Anterior cingulate cortex (tissue), 58 donors: ENCODE data around the gene LOXHD1.

ENCODE experiments used
- DNase-seq, 58 donors: peaks; one replicate each; lab custom pipeline; 2025; lab: John Stamatoyannopoulos, UW

LOXHD1 gene

DNA sequence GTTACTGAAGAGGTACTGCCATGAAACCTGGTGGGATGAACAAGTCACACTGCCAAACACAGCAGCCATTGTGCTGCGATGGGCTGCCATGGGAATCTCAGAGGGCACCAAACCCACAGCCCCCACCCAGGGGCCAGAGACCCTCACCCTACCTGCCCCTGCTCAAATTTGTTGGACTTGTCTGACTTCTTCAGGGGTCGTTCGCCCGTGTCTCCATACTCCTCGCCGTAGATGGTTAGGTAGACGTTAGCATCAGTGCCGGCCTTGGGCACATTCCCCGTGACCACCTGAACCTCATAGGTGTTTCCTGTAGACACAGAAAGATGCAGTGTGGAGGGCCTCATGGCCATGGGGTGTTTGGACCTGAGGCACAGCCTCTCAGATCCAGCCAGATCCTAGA lies 97.7 kb downstream of the LOXHD1 start:
- DNase-seq, result no peak

DNA sequence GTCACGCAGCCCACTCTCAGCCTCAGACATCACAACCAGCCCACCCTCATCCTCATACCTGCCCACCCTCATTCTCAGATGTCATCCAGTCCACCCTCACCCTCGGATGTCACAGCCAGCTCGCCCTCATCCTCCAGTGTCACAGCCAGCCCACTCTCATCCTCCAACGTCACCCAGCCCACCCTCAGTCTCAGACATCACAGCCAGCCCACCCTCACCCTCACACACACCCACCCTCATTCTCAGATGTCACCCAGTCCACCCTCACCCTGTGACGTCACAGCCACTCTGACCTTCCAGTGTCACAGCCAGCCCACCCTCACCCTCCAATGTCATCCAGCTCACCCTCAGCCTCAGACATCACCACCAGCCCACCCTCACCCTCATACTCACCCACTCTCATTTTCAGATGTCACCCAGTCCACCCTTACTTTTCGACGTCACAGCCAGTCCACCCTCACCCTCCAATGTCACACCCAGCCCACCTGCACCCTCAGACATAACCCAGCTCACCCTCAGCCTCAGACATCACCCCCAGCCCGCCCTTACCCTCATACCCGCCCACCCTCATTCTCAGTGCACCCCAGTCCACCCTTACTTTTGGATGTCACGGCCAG lies 100.3 kb downstream of the LOXHD1 start:
- DNase-seq, result no peak

DNA sequence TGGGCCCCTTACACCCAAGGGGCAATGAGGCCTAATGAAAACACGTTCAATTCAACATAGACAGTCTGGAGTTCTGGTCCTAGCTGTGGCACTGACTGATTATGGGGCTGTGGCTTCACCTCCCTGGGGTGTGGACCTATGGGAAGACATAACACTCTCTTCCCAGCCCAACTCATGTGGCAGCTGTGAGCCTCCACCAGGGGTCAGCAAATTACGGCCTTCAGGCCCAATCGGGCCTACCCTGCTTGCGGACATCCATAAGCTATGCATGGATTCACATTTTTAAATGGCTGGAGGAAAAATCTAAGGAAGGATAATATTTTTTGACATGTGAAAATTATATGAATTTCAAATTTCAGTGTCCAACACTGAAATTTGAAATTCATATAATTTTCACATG lies 101.3 kb downstream of the LOXHD1 start:
- peak in 34 of 58 donors; percentile 1 to 77 (median 34) for DNase-seq

DNA sequence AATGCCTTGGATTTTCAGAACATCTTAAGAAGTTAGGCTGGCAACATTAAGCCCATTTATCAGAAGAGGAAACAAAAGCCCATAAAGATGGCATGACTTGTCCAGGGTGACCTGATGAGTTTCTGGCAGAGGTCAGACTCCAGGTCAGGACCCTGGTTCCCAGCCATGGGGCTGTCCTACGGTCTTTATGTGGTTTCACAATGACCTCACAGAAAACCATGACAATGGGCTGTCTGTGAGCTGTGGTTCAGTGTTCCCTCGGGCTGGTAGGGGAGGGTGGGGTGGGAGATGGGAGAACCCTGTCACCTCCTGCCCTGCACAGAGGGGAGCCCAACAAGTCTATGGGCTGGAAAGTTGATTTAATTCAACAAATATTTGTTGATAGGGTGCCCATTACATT lies 101.8 kb downstream of the LOXHD1 start:
- DNase-seq, result peak in 39 of 58 donors; percentile 5 to 89 (median 45)

DNA sequence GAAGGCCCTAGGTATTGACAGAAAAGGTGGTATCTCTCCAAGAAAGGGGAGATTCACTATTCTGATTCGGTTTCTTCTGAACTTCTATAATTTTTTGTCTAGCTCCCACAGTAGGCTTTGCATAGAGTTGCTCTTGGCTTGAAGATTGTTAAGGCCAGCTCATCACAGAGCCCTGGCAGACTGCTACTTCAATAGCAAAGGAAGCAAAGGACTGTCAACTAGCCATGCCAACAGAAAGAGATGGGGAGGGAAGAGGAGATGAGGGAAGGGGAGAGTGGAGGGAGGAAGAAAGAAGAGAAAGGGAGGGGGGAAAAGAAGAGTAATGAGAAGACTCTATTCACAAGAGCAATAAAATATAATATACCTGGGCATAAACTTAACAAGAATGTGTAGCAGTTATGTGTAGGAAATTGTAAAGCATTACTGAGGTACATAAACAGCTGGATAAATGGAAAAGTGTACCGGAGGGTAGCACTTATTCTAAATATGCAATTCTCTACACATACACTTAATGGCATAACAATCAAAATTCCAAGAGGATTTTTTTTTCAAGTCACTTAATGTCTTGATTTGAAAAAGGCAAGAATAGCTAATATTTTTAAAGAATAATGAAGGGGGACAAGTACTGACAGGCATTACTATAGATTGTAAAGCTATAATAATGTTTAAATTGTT lies 102.5 kb downstream of the LOXHD1 start:
- peak in 5 of 58 donors; percentile 6 to 45 (median 10) for DNase-seq

DNA sequence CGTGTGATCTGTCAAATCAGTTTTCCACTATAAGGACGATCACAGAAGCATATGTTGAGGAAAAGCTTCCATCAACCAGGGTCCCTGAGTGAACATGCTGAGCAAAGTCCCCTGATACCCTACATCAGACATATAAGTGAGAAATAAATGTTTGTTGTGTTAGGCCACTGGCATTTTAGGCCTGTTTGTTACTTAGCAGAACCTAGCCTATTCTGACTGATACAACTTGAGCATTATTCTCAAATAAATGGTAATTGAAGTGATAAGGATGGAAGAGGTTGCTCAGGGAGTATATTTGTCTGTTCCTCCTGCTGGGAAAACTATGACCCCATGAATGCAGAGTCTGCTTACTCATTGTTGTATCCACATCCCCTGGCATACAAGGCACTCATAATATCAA lies 106.4 kb downstream of the LOXHD1 start:
- no peak for DNase-seq

DNA sequence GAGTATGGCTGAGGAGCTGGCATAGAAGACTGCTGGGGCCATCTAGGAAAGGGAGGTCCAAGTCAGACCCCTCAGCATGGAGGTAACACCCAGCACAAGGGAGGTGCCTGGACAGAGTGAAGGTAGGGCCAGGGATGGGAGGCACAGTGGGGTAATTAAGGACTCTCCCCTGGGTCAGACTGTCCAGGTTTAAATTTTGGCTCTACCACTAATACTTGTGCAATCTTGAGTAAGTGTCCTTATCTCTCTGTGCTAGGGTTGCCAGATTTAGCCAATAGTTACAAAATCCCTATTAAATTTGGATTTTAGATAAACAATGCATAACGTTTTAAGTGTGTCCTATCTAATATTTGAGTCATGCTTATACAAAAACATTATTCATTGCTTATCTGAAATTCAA lies 109.5 kb downstream of the LOXHD1 start:
- DNase-seq, result no peak

DNA sequence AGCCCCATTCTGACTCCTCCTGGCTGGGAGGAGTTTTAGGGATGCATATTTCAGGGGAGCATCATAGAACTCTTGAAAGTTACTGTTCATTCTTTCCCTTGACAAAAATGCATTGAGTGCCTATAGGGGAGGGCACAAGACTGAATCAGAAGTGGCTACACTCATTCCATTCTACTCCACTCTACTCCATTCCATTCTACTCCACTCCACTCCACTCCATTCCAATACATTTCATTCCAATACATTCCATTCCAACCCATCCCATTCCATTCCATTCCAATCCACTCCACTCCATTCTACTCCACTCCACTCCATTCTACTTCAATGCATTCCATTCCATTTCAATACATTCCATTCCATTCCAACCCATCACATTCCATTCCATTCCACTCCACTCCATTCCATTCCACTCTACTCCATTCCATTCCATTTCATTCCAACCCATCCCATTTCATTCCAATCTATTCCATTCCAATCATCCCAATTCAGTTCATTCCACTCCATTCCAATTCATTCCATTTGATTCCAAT lies 110.8 kb downstream of the LOXHD1 start:
- DNase-seq, result no peak

DNA sequence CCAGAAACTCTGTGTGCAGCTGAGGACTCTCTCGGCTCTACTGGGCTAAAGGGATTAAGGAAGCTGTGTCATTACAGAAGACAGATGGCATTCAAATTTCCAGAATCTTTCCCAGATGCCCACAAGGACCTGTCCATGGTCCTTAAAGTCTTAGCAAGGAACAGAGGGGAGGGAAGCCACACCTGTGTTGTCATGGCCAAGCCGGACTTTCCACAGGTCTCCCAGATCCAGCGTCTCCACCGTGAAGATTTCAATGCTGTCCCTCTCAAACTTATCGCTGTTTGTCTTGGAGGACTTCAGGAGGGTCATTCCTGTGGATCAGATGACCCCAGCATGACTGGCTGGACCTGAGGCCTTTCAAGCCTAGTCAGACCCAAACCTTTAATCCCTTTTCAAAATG lies 114.5 kb downstream of the LOXHD1 start:
- no peak for DNase-seq

DNA sequence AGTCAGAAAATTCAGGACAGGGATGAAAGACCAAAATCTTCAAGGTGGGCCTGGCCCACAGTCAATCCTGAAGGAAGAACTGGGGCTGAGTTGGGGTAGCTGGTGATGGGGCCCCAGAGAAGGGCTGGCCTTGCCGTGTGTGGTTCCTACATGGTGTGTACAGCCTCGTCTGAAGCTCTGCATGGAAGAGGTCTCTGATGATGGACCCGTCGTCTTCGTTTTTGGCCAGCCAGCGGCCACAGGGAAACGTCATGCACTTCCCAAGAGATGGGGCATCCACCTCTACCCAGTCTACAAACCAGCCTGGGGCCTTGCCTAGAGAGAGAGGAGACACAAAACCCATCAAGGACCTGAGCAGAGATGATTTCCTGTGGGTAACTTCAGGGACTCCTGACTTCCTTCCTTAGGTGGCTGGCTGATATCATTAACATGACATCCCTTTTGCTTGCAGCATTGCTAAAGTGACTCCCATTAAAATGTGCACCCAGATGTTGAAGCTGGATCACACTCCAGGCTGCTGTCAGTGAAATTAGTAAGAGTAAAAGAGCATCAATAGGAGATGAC lies 115.3 kb downstream of the LOXHD1 start:
- DNase-seq, result no peak

DNA sequence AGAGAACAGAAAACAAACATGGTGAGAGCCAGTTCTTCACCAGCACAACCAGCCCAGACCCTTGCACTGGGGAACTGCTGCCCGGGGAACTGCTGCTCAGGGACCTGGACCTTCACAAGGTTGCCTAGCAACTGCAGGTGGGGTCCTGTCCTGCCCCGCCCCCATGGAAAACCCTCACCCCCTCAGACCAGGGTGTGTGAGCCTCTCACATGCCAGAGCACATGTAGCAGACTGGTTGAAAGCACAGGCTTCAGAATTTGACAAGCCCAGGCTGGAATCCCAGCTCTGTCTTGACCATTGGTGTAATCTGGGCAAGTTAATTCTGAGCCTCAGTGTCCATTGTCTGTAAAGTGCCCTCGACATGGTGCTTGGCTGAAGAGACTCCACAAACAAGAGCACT lies 118.6 kb downstream of the LOXHD1 start:
- no peak for DNase-seq

DNA sequence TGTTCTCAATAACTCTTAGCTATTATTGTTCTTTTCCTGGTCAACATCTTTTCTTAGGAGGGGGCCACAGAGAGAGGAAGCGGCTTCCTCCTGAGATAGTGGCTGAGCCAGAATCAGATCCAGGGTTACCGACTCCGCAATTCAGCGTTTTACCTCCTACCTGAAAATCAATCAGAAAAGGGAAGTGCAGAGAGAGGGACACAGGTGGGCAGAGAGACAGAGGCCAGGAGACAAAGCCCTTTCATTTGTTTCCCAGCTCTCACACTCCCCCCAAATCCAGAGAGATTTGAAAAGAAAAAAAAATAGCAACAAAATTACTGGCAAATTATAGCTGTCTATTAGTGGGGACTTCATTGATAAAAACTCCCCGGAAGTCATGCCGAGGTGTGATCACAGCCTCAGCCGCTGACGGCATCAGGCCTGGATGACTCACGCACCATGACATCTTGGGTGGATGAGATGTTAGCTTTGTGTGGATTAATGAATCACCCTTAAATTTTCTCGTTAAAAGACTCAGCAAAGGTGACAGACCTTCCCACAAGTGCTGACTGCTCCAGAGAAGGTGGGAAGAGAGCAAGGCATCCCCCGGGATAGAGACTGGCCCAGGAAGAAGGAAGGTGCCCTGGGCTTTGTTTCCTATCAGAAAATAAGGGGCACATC lies 120.7 kb downstream of the LOXHD1 start:
- DNase-seq, result peak in 10 of 58 donors; percentile 3 to 49 (median 8)

DNA sequence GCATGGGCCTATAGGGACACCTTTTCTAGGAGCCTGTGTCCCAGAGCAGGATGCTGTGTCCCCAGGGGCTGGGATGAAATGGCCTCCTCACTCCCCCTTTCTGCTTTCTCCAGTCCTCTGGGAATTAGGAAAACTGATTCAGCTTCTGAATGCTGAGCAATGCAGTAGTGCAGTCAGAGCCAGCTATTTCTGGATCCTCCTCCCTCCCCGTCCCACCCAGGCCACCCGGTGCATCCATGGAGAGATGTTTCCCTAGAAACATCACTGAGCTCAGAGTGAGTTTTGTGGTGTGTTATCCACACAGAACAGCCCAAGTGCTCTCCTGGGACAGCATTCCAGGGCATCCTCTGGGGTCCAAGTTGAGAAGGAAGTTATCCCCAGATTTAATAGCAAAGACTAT lies 125.5 kb downstream of the LOXHD1 start:
- DNase-seq, result peak in 34 of 58 donors; percentile 6 to 70 (median 34)

DNA sequence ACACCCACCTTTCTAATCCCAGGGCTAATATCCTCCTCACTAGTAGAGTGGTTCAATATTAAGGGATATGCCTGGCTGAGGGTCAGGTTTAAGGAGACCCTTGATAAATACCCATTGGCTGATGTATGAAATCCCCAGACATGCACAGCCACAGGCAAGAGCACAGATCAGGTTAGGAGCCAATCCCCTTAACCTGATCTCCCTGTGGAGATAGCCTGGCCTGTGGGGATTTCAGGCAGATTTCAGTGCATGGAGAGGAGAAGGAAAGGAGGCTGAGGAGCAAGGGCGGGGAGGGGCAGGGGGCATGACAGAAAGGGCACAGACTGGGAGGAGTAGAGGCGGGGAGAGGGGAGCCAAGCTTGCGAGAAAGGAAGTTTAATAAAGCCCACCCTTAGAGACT lies 129.0 kb downstream of the LOXHD1 start:
- DNase-seq, result no peak

DNA sequence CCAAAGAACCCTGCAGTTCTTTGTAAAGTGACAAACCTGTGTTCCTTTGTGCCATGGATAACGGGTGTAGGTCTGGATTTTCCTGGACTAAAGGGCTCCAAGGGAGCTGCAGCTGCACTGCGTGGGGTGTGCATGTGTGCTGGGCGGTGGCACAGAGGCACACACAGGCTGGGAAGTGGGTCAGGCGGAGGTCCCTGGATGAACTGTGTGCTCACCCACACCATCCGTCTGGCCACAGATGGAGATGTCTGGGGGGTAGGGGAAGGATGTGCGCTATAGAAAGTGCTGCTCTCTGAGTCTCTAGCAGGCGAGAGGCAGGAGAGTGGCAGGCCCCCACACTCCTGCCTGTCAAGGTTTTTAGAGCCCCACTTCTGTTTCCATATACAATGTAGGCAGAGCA lies 137.2 kb downstream of the LOXHD1 start:
- no peak for DNase-seq

DNA sequence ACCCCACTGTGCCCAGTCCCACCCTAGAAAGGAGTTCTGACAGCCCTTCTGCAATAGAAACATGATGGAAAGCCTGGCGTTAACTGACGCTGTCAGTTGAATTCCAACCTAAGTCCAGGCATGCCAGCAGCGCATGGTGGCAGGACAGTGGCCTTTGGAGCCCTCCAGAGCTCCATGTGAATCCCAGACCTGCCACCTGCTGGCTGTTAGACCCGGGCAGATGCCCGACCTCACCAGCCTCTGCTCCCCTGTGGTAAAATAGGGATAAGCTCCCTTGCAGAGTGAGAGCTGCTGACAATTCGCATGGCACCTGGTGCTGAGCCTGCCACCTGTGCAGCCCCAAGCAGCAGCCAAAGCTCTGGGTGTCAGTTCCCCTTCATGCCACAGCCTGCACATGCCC lies 138.6 kb downstream of the LOXHD1 start:
- no peak for DNase-seq

DNA sequence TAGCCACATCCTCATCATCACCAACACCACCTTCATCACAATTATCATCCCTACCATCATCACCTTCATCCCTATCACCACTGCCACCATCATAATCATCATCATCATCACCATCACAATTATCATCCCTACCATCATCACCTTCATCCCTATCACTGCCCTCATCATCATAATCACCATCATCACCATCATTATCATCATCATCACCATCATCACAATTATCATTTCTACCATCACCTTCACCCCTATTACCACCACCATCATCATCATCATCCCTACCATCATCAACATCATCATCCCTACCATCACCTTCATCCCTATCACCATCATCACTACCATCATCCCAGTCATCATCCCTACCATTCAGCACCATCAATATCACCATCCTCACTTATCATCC lies 140.5 kb downstream of the LOXHD1 start:
- no peak for DNase-seq

DNA sequence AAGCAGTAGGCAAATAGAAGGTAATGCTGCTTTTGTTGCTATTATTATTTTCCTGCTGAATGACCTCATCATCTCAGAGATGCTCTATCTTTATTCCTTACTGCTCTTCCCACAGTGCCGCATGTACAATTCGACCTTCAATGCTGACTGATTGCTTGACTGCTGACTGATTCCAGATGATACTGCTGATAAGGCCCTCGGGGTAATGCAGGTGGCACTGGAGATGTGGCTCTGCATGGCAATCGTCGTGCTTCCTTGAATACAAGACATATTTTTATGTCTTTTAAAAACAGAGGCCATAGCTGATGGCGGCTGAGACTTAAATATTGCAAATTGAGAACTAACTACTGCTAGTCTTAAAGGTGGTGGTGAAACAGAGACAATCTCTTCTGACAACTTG lies 146.6 kb downstream of the LOXHD1 start:
- peak in 1 of 58 donors; percentile 54 for DNase-seq

DNA sequence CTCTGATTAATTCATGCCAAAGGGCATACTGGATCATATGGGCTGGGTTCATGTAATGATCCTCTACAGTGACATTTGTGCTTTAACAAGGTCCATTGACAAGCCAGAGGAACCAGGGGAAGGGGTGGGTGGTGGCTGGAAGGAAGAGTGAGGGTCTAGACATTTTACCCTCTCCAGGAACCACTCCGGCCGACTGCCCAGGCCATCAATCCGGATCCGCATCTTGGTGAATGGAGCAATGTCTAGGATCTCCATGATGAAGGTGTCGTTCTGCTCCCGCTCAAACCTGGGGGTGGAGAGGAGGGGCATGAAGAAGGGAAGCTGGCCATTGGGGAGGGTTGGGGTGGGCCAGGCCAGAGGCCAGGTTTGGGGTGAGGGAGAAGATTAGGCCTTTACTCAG lies 147.5 kb downstream of the LOXHD1 start:
- no peak for DNase-seq

DNA sequence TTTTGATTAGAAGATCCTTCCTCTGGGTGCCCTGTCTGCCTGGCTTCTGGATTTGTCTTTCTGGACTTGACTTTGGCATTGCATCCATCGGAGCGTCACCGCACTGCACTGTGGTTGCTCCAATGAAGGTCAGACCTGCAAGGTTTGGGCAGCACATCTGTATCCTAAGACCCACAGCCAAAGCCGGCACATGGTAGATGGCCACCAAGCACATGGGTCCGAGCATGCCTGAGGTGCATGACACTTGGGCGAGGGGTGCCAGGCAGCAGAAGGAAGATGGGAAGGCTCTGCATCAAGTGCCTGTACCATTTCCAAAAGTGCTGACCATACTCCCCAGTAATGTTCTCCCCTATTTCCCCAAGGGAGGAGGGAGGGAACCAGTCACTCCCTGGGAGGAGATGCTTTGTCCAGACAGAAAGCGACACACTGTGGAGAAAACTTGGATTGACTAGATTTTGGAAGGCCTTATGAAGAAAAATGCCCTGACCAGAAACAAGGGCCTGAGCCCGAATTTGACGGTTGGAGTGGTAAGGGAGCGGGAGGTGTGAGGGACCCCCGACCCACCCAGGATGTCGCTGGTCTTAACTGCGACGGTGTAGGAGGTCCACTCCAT lies 149.9 kb downstream of the LOXHD1 start:
- no peak for DNase-seq

DNA sequence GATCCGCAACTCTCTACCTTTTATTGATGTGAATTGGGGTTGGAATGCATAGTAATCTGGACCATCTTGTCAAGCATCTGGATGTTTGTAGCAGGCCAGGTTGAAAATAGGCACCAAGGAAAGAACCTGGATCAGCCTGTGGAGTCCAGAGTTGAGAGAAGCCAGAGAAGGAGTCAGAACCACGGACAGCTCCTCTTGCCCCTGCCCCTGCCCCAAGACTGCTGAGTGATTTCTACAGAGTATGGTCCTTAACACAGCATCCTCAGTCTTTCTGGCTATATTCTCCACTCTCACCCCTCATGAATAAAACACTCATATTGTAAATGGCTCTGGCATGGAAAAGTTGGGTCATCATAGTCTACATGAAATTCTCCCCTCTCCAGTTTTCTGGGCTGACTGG lies 154.6 kb downstream of the LOXHD1 start:
- no peak for DNase-seq
